ENCODE measurements around the gene KCNN1.
"Not testable (repeated sequence)": the region's sequence is repeated elsewhere in the genome, so short reads cannot be mapped to it uniquely, and the experiment has no call there.

KCNN1 gene

GRCh38 chr19:17966550-17967256 is at the start of gene KCNN1:
Gene KCNN1 (plus strand): TSS chr19:17967107. CDS start chr19:17973889, 6,782 bp downstream.
- Histone ChIP-seq H3K27me3 (replicated peaks; ENCODE audit: control insufficient read depth, insufficient read depth, low read length) (peaks cover 42% of the 10 kb centered on the region), H3K9ac (ENCODE audit: low read length) (no peak within 1 kb of the TSS), H3K4me1 (ENCODE audit: control insufficient read depth, insufficient read depth, low read length) (no peaks in the 10 kb centered on the region), H3K9me3 (ENCODE audit: control insufficient read depth, low read length) (no peaks in the 10 kb centered on the region), H3K4me3 (ENCODE audit: low read length) (no peak within 1 kb of the TSS), H3K36me3 (ENCODE audit: control insufficient read depth, insufficient read depth, low read length, severe bottlenecking) (no peaks in the 10 kb centered on the region)
- DNase-seq (ENCODE audit: low read depth), result peak; percentile 19

- not testable (repeated sequence) for H3K9ac ChIP-seq (ENCODE audit: low read length); H3K4me3 ChIP-seq (ENCODE audit: low read length); DNase-seq (ENCODE audit: low read depth); H3K4me1 ChIP-seq (ENCODE audit: control insufficient read depth, insufficient read depth, low read length); H3K36me3 ChIP-seq (ENCODE audit: control insufficient read depth, insufficient read depth, low read length, severe bottlenecking)
- Histone ChIP-seq H3K27me3 (replicated peaks; ENCODE audit: control insufficient read depth, insufficient read depth, low read length) (peaks cover 11% of the 10 kb centered on the region), H3K9me3 (ENCODE audit: control insufficient read depth, low read length) (peaks cover 21% of the 10 kb centered on the region)
Measured at GRCh38 chr19:17918151-17918550, 48.8 kb upstream of the KCNN1 start.

- not testable (repeated sequence) for H3K9ac ChIP-seq (ENCODE audit: low read length); DNase-seq (ENCODE audit: low read depth); H3K36me3 ChIP-seq (ENCODE audit: control insufficient read depth, insufficient read depth, low read length, severe bottlenecking); H3K4me3 ChIP-seq (ENCODE audit: low read length); H3K4me1 ChIP-seq (ENCODE audit: control insufficient read depth, insufficient read depth, low read length)
- Histone ChIP-seq H3K9me3 (ENCODE audit: control insufficient read depth, low read length) (peaks cover 17% of the 10 kb centered on the region), H3K27me3 (replicated peaks; ENCODE audit: control insufficient read depth, insufficient read depth, low read length) (peaks cover 11% of the 10 kb centered on the region)
Measured at GRCh38 chr19:17919122-17919521, 47.8 kb upstream of the KCNN1 start.

GRCh38 chr19:17920527-17920926 is 46.4 kb upstream of the KCNN1 start:
- Histone ChIP-seq H3K9ac (ENCODE audit: low read length) (no peak overlapping the region), H3K4me1 (ENCODE audit: control insufficient read depth, insufficient read depth, low read length) (no peaks in the 10 kb centered on the region), H3K4me3 (ENCODE audit: low read length) (no peak overlapping the region), H3K9me3 (ENCODE audit: control insufficient read depth, low read length) (peaks cover 17% of the 10 kb centered on the region), H3K36me3 (ENCODE audit: control insufficient read depth, insufficient read depth, low read length, severe bottlenecking) (no peaks in the 10 kb centered on the region), H3K27me3 (replicated peaks; ENCODE audit: control insufficient read depth, insufficient read depth, low read length) (peaks cover 14% of the 10 kb centered on the region)
- no peak for DNase-seq (ENCODE audit: low read depth)

DNA sequence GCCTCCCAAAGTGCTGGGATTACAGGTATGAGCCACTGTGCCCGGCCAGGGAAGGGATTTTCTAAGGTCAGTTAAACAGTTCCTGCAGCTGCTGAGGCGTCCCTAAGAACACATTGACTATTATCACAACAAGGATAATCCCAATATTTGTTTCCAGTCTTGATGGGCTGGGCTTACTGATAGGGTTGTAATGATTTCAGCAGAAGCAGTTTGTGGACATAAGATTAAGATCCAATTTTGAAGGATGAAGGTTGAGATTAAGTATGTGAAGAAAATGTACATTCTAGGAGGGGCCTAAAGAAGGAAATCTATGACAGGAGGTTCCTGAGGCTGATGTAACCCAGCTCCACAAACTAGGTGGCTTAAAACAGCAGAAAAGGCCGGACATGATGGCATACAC is 44.8 kb upstream of the KCNN1 start:
- Histone ChIP-seq H3K4me1 (ENCODE audit: control insufficient read depth, insufficient read depth, low read length) (no peaks in the 10 kb centered on the region), H3K4me3 (ENCODE audit: low read length) (no peak overlapping the region), H3K9me3 (ENCODE audit: control insufficient read depth, low read length) (peaks cover 7% of the 10 kb centered on the region), H3K36me3 (ENCODE audit: control insufficient read depth, insufficient read depth, low read length, severe bottlenecking) (no peaks in the 10 kb centered on the region), H3K27me3 (replicated peaks; ENCODE audit: control insufficient read depth, insufficient read depth, low read length) (peaks cover 22% of the 10 kb centered on the region), H3K9ac (ENCODE audit: low read length) (no peak overlapping the region)
- no peak for DNase-seq (ENCODE audit: low read depth)

GRCh38 chr19:17926044-17926443 is 40.9 kb upstream of the KCNN1 start:
- DNase-seq (ENCODE audit: low read depth), result no peak
- H3K27me3 ChIP-seq (replicated peaks; ENCODE audit: control insufficient read depth, insufficient read depth, low read length), result peaks cover 23% of the 10 kb centered on the region
- H3K4me1 ChIP-seq (ENCODE audit: control insufficient read depth, insufficient read depth, low read length), result no peaks in the 10 kb centered on the region
- H3K9me3 ChIP-seq (ENCODE audit: control insufficient read depth, low read length), result no peaks in the 10 kb centered on the region
- no peaks in the 10 kb centered on the region for H3K36me3 ChIP-seq (ENCODE audit: control insufficient read depth, insufficient read depth, low read length, severe bottlenecking)
- no peak overlapping the region for H3K4me3 ChIP-seq (ENCODE audit: low read length)
- H3K9ac ChIP-seq (ENCODE audit: low read length), result no peak overlapping the region

GRCh38 chr19:17929056-17929455 is 37.9 kb upstream of the KCNN1 start:
- no peak overlapping the region for H3K9ac ChIP-seq (ENCODE audit: low read length)
- peaks cover 16% of the 10 kb centered on the region for H3K4me1 ChIP-seq (ENCODE audit: control insufficient read depth, insufficient read depth, low read length)
- DNase-seq (ENCODE audit: low read depth), result no peak
- peaks cover 26% of the 10 kb centered on the region for H3K27me3 ChIP-seq (replicated peaks; ENCODE audit: control insufficient read depth, insufficient read depth, low read length)
- no peak overlapping the region for H3K4me3 ChIP-seq (ENCODE audit: low read length)
- H3K36me3 ChIP-seq (ENCODE audit: control insufficient read depth, insufficient read depth, low read length, severe bottlenecking), result no peaks in the 10 kb centered on the region
- no peaks in the 10 kb centered on the region for H3K9me3 ChIP-seq (ENCODE audit: control insufficient read depth, low read length)

- peaks cover 19% of the 10 kb centered on the region for H3K4me1 ChIP-seq (ENCODE audit: control insufficient read depth, insufficient read depth, low read length)
- peak overlapping the region; percentile 96 for H3K4me3 ChIP-seq (ENCODE audit: low read length)
- DNase-seq (ENCODE audit: low read depth), result no peak
- H3K9me3 ChIP-seq (ENCODE audit: control insufficient read depth, low read length), result no peaks in the 10 kb centered on the region
- no peaks in the 10 kb centered on the region for H3K36me3 ChIP-seq (ENCODE audit: control insufficient read depth, insufficient read depth, low read length, severe bottlenecking)
- H3K9ac ChIP-seq (ENCODE audit: low read length), result no peak overlapping the region
- H3K27me3 ChIP-seq (replicated peaks; ENCODE audit: control insufficient read depth, insufficient read depth, low read length), result peaks cover 13% of the 10 kb centered on the region
Measured at GRCh38 chr19:17931532-17932191, 35.2 kb upstream of the KCNN1 start.

GRCh38 chr19:17932485-17933338 is 34.2 kb upstream of the KCNN1 start, which contains the start of gene CCDC124:
Gene CCDC124 (plus strand): TSS chr19:17933015. CDS start chr19:17936421, 3,406 bp downstream.
- no peaks in the 10 kb centered on the region for H3K9me3 ChIP-seq (ENCODE audit: control insufficient read depth, low read length)
- DNase-seq (ENCODE audit: low read depth), result peak; percentile 96

DNA sequence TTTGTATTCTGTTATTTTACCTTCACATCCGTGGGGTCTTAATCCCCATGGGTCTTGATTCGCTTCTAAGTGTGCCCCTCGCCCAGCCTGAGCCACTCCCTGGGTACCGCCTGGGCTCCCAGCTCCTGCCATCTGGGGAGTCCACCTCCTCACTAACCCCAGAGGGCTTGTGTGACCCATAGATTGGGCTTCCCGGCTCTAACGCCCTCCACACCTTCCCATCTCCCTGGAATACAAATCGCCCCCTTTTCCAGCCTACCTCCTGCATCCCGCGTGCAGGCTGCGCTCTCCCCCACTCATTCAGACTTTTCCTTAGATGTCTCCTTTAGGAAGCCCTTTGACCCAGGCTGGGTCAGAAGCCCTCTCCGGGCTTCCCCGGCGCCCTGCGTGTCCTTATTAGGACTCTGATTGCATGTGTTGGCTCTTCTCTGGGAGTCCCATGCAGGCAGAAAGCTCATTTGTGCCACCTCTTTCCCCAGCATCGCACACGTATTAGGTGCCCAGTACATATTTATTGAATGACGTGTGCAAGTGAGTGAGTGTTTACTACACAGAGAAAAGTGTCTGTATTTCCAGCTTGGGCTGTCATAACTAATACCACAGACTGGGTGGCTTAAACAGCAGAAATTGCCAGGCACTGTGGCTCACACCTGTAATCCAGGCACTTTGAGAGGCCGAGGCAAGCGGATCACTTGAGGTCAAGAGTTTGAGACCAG is 33.3 kb upstream of the KCNN1 start:
- H3K27me3 ChIP-seq (replicated peaks; ENCODE audit: control insufficient read depth, insufficient read depth, low read length), result peaks cover 11% of the 10 kb centered on the region
- DNase-seq (ENCODE audit: low read depth), result peak; percentile 9
- H3K4me1 ChIP-seq (ENCODE audit: control insufficient read depth, insufficient read depth, low read length), result peaks cover 19% of the 10 kb centered on the region
- peak overlapping the region; percentile 96 for H3K9ac ChIP-seq (ENCODE audit: low read length)
- H3K9me3 ChIP-seq (ENCODE audit: control insufficient read depth, low read length), result no peaks in the 10 kb centered on the region
- peak overlapping the region; percentile 96 for H3K4me3 ChIP-seq (ENCODE audit: low read length)
- H3K36me3 ChIP-seq (ENCODE audit: control insufficient read depth, insufficient read depth, low read length, severe bottlenecking), result no peaks in the 10 kb centered on the region

More at GRCh38 chr19:17932485-17933338, 34.2 kb upstream of the KCNN1 start, which contains the start of gene CCDC124:
- H3K4me3 ChIP-seq (ENCODE audit: low read length), result peak within 1 kb of the TSS; percentile 96
- H3K27me3 ChIP-seq (replicated peaks; ENCODE audit: control insufficient read depth, insufficient read depth, low read length), result peaks cover 11% of the 10 kb centered on the region
- peaks cover 19% of the 10 kb centered on the region for H3K4me1 ChIP-seq (ENCODE audit: control insufficient read depth, insufficient read depth, low read length)
- no peaks in the 10 kb centered on the region for H3K36me3 ChIP-seq (ENCODE audit: control insufficient read depth, insufficient read depth, low read length, severe bottlenecking)
- peak within 1 kb of the TSS; percentile 96 for H3K9ac ChIP-seq (ENCODE audit: low read length)

Measured in adipocyte (in vitro differentiated cells).